ENCODE results near the gene DHX30. TPM values are rescaled to one million over a fixed set of nuclear protein-coding genes. Genes with fewer than 3 reads are reported as not detected.

The DHX30 gene
- total and polyA plus RNA-seq, 9 of the 15 experiments (the other 6 are each of a cell fraction or from before 2014, with no cell fraction given), result 12.3 to 158 (median 79.0) TPM

- TF ChIP-seq ZNF318 (IDR thresholded peaks at IDR 0.05; ENCODE audit: borderline replicate concordance in 1 of 2, low read depth in 1 of 2) (no peak), NFYB (IDR thresholded peaks at IDR 0.05; ENCODE audit: extremely low read depth, insufficient read length) (no peak), CREB3L1 (IDR thresholded peaks at IDR 0.05; ENCODE audit: borderline replicate concordance, low read depth) (peak; percentile 71; the same call in 1 of the 2 replicates), ZFX (CRISPR knock-in tag; IDR thresholded peaks at IDR 0.05) (peak; percentile 99), ZNF699 (CRISPR knock-in tag; IDR thresholded peaks at IDR 0.05; ENCODE audit: insufficient replicate concordance) (no peak), MAZ (CRISPR knock-in tag; conservative IDR thresholded peaks at IDR 0.05 in 1 of 2, IDR thresholded peaks at IDR 0.05 in 1 of 2) (peak; percentile 84 to 88), ZFP91 (CRISPR knock-in tag; IDR thresholded peaks at IDR 0.05) (no peak), HNRNPLL (IDR thresholded peaks at IDR 0.05; ENCODE audit: low read depth, low read length, poor library complexity, severe bottlenecking) (peak; percentile 91), PTBP1 (IDR thresholded peaks at IDR 0.05; ENCODE audit: low read depth, low read length) (peak; percentile 45; the same call in 1 of the 2 replicates), CREB3 (tag; conservative IDR thresholded peaks at IDR 0.05; ENCODE audit: low read depth) (0 out of 2 replicates have a peak, but pooled peaks have one; percentile 28), YBX1 (IDR thresholded peaks at IDR 0.05) (no peak), MTF1 (CRISPR knock-in tag; IDR thresholded peaks at IDR 0.05; ENCODE audit: borderline replicate concordance) (no peak), CREM (IDR thresholded peaks at IDR 0.05; ENCODE audit: low read depth) (peak; percentile 90), MCM7 (IDR thresholded peaks at IDR 0.05) (no peak)
Measured at GRCh38 chr3:47781685-47782445, 21.1 kb upstream of the DHX30 start, which contains the start of gene SMARCC1 (continued).
